Stimulated activated CD8-positive, alpha-beta memory T cell treated with anti-CD3 and anti-CD28 coated beads, Interleukin-7, amount 100 ng/mL, for 24 hours (primary cell): ENCODE measurements around the gene HHAT.
A peak's percentile ranks its signal among the peaks of the same experiment; 100 is the strongest.
"Not testable (repeated sequence)": the region's sequence is repeated elsewhere in the genome, so short reads cannot be mapped to it uniquely, and the experiment has no call there.

Source experiments
- DNase-seq: peaks from one replicate; pipeline ENCODE4 v3.0.0-alpha.2; 2020; ENCODE audit warnings: low read depth

HHAT gene

GRCh38 chr1:210397252-210397651 is 68.5 kb downstream of the HHAT start:
- no peak for DNase-seq

GRCh38 chr1:210397681-210398080 is 69.0 kb downstream of the HHAT start:
- no peak for DNase-seq

GRCh38 chr1:210398466-210398865 is 69.8 kb downstream of the HHAT start:
- DNase-seq: no peak

DNA sequence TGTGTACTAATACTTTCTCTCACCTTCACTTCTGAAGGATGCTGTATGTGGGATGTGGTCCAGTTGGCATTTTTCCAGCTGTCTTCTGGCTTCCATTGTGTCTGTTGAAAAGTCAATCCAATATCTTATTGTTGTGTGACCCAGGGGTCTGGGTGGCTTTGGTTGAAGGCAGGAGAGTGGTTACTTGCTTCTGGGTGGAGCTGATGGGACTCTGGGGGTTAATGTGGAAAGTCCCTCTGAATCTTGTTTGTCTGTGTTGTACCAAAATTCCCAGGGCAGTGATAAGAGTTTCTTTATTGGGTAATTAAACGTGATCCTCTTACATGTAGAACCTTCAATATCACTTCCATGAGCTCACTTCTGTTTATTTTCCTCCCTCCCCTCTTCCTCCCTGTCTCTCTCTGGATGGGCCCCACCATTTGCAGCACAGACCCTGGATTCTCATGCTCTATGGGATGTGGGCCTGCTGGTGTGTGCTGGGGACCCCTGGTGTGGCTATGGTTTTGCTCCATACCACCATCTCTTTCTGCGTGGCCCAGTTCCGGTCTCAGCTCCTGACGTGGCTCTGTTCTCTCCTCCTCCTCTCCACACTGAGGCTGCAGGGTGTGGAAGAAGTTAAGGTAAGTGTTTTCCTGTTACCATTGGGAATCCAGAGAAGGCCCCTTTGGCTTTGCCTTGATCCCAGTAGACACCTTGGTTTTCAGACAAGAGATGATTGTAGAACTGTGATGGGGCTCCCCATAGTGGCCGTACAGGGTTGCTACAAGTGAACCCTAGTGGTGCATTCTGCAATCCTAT is 71.5 kb downstream of the HHAT start:
- no peak for DNase-seq

- no peak for DNase-seq
Measured at GRCh38 chr1:210402560-210402959, 73.9 kb downstream of the HHAT start.

DNA sequence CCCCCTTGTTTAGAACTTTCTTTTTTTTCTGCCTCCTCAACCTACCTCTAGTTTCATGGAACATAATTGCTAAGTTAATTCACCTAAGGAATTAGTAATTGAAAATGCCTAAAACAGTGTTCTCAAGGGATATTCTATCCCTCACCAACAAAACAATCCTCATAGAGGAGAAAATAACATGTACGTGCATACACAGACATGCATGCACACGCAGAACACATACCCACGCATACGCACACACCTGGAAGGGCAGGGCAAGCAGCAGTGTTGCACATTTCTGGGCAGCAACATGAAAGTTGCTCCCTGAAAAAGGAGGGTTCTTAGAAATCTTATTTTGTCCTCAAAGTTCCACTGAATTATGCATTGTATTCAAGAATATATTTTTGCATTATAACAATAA is 76.6 kb downstream of the HHAT start:
- DNase-seq: no peak

- not testable (repeated sequence) for DNase-seq
Measured at GRCh38 chr1:210406341-210406740, 77.6 kb downstream of the HHAT start.

DNA sequence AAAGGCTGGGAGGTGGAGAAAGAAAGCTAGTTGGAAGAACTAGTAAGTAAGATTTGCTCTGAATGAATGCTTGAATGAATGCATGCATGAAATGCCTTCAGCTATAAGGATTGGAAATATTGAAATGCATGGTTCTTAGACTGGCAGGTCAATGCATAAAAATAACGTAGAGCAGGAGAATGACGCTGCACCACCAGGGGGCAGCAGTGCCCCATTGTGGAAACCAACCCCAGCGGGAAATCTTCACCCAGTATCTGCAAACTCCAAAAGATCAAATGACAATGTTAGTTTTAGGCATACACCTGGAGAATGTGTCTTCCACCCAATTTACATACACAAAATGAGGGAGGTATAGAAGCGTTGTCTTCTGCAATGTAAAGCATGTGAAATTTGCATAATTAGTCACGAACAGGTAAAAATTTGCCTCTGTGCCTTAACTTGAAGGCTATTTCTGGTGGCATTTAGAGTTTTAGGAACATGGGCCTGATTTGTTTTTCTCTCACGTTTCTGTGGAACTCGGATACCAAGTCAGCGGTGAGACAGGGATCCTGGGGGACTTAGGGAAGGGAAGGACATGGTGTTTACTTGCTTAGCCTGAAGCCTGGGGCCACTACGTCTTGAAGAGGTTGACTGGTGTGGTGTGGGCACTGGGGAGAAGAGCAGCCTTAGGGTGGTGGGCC is 78.6 kb downstream of the HHAT start:
- peak; percentile 63 for DNase-seq

DNA sequence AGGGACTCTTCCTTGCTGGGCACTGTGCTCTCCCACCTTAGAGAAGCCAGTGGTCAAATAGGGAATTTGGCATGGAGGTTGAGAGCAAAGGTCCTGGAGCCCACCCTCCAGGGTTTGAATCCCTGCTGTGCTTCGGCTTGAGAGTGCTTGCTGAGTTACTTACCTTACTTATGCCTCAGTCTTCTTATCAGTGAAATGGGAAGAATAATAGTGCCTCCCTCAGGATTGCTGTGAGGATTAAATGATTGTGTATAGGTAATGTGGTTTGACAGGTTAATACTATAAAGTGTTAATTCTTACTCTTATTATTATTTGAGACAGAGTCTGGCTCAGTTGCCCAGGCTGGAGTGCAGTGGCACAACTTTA is 79.2 kb downstream of the HHAT start:
- DNase-seq: no peak

- no peak for DNase-seq
Measured at GRCh38 chr1:210412240-210412639, 83.5 kb downstream of the HHAT start.

DNA sequence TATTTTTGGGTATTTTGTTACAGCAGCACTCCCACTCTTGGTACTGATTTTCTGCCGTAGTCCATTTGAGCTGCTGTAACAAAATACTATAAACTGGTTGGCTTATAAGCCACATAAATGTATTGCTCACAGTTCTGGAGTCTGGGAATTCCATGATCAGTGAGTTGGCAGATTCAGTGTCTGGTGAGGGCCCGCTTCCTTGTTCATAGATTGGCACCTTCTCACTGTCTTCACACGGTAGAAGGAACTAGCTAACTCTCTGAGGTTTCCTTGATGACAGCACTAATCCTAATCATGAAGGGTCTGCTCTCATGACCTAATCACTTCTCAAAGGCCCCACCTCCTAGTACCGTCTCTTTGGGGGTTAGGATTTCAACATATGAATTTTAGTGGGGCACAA is 85.2 kb downstream of the HHAT start:
- no peak for DNase-seq

DNA sequence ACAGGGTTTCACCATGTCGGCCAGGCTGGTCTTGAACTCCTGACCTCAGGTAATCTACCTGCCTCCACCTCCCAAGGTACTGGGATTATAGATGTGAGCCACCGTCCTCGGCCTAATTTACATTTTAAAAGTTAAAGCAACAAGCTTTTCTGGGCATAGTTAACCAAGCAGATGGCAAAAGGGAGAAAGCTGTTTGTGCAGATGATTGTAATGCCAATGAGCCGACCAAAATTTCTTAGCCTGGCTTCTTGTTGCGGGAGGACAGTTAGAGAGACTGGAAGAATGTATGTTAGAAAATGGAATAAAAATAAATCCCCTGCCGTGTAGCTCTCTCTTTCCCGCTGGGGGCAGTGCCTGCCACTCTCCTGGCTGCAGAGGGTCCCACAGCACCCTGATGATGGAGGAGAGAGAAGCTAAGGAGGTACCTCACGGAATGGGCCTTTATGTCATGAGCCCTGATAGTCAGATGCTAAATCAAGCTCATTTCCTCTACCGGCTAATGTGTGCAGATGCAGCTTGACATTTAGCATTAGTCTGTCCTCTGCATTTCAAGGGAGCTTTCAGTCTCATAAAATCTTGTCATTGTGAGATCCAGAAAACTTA is 87.2 kb downstream of the HHAT start:
- no peak for DNase-seq

DNA sequence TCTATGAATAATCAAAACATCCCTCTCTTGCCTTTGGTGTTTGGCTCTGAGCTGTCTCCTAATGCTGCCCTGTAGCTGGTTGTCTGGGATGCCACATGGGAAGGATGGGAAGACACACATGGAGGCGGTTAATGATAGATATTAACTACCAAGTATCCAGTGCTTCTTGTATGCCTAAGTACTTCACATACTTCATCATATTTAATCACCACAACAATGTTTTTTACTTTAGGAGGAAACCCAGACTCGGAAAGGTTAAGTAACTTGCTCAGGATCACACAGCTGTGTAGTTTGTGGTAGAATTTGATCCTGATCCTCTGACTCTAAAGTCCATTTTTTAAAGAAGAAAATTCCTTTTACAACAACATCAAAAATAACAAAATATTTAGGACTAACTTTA is 88.0 kb downstream of the HHAT start:
- DNase-seq: no peak

DNA sequence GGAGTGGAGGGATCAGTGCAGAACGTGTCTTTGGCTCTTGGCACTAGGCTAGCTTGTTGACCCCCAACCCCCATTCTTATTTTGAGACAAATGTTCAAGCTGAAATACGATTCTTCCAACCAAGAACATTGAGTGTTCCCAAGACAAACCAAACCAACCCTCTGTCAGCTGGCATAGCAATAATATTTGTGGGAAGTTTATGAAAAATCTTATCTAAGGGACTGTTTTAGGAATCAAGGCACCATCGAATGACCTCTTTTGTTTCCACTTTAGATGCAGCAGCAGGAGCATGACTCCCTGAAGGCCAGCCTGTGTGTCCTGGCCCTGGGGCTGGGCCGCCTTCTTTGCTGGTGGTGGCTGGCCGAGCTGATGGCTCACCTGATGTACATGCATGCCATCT is 89.2 kb downstream of the HHAT start:
- DNase-seq: no peak

- DNase-seq: no peak
Measured at GRCh38 chr1:210418863-210419650, 90.4 kb downstream of the HHAT start.

GRCh38 chr1:210426696-210427095 is 98.0 kb downstream of the HHAT start:
- not testable (repeated sequence) for DNase-seq

GRCh38 chr1:210428696-210429095 is 100.0 kb downstream of the HHAT start:
- DNase-seq: no peak

DNA sequence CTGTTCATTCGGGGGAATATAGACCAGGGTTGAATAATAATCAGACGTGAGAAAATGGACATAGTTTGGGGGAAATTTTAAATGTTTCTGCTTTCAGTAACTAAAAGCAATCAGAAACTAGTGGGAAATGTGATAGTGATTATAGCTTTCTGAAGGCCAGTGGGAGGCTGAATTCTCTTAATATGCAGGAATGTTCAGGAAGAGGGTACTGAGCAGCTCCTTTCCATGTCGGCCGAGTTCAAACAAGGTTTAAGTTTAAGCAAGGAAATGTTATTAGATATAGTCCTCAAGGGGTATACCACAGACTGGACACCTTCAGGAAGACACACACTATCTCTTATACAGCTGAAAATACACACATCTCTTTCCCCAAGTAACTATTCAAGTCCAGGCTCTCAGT is 105.5 kb downstream of the HHAT start:
- no peak for DNase-seq

DNA sequence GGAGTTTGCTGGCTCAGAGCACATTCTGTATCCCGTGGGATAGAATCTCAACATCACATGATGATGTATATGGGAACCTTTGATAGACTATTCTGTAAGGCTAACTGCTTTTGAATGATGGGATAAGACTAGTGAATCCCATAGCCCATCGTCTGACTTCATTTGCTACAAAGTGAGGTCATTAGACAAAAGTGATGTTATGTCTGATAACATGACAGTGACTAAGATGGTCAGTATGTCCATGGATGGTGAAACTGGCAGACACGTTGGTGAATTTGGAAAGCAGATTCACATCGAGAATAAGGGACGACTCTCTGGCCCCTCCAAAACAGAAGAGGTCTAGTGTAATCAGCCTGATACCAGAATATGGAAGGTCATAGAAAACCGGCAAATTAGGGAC is 108.4 kb downstream of the HHAT start:
- DNase-seq: no peak

GRCh38 chr1:210437781-210438180 is 109.1 kb downstream of the HHAT start:
- DNase-seq: no peak

DNA sequence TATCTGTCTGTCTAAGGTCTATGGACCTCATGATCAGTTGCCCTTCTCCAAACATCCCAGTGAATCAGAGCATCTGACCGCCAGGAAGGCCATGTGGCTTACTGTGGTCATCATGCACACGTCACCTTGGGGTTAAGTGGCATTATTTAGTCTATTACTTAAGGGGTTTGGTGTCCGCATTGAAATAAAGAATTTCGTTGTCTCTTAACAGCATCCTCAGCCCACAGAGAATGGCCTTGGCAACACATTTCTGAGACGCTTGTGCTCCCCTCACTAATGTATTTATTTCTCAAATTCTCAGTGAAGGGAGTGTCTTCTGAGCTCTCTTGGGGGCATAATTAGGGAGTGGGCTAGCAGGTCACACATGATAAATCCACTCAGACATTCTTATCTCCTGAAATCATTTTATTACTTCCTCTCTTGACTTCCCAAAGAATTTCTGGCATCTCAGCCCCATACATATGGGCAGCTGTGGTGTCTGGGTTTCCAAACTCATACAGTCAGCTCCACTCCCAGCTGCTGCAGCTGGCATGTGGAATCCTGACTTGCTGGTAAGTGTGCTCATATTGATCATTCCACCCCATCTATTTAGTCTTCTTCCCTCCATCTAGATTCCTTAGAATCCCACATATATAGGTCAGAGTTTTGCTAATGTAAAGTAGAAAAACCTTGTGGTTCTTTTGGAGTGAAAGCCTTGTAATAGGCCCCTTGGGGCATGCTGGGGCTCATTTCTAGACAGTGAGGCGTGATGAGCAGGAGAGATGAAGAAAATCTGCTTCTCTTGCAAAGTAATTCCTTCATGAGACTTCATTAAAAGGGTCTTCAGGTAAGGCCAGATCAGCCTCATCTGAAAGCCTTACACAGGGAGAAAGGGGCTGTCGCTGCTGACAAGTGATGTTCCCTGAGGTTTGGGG is 110.5 kb downstream of the HHAT start:
- no peak for DNase-seq

GRCh38 chr1:210440081-210440480 is 111.4 kb downstream of the HHAT start:
- DNase-seq: no peak
